ENCODE results near the gene SAAL1. TPM values are rescaled to one million over a fixed set of nuclear protein-coding genes. Genes with fewer than 3 reads are reported as not detected.

SAAL1 gene
- total and polyA plus RNA-seq, 2 donors (not counting 1 experiment from before 2014, with no cell fraction given): 12.8 to 35.2 TPM

DNA sequence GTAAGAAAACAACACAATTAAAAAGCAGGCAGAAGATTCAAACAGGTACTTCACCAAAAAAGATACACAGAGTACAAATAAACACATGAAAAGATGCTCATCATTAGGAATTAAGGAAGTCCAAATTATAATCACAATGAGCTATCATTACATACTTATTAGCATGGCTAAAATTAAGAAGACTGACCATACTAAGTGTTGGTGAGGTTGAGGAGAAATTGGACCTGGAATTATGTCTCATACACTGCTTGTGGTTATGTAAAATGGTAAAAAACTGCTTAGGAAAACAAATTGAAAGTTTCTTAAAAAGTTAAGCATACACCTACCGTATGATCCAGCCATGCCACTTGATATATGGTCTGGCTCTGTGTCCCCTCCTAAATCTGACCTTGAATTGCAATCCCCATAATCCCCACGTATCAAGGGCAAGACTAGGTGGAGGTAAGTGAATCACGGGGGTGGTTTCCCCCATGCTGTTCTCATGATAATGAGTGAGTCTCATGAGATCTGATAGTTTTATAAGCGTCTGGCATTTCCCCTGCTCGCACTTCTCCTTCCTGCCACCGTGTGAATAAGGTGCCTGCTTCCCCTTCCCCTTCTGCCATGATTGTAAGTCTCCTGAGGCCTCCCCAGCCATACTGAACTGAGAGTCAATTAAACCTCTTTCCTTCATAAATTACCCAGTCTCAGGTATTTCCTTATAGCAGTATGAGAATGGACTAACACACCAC lies 4.8 kb downstream of the SAAL1 start:
- no peak overlapping the region for H3K9ac ChIP-seq (ENCODE audit: low read length)
- Mint-ChIP-seq H3K4me3 (peak overlapping the region; percentile 46), H3K27me3 (no peaks in the 10 kb centered on the region), H3K4me1 (peaks cover 32% of the 10 kb centered on the region), H3K9me3 (ENCODE audit: insufficient read depth) (peaks cover 4% of the 10 kb centered on the region), H3K27ac (peak overlapping the region; percentile 86)
- no peak overlapping the region for H3K4me2 ChIP-seq (replicated peaks; ENCODE audit: low read depth, low read length, poor library complexity, severe bottlenecking)
- peak; percentile 49 for DNase-seq
- 0% methylated on average over 3 of the region's 6 CpGs for WGBS (ENCODE audit: insufficient coverage)
- H3K4me3 ChIP-seq (ENCODE audit: control extremely low read depth in 1 of 5, extremely low read depth in 1 of 5, insufficient read depth in 1 of 5, low read depth in 2 of 5, low read length in 4 of 5): no peak overlapping the region
- H3K9me3 ChIP-seq (ENCODE audit: control extremely low read depth in 1 of 3, control insufficient read depth in 2 of 3, insufficient read depth in 1 of 3, low read length in 2 of 3): no peaks in the 10 kb centered on the region
- peak; percentile 6 for ATAC-seq (ENCODE audit: low read depth)
- intact Hi-C loops (cut with micrococcal nuclease): no loop called here
- H3K27me3 ChIP-seq (replicated peaks in 1 of 4; ENCODE audit: control extremely low read depth in 1 of 4, control insufficient read depth in 3 of 4, insufficient read depth in 4 of 4, low read length in 3 of 4): no peaks in the 10 kb centered on the region
- POLR2A ChIA-PET: no interaction called here
- no peak for TF ChIP-seq EZH2 (IDR thresholded peaks at IDR 0.05; ENCODE audit: borderline replicate concordance, insufficient read depth, low read depth, low read length, poor library complexity, severe bottlenecking)
- H3K4me1 ChIP-seq (ENCODE audit: control insufficient read depth in 2 of 2, insufficient read depth in 2 of 2, low read length in 2 of 2): peaks cover 12 to 15% of the 10 kb centered on the region in 2 donors
- H2AFZ ChIP-seq (ENCODE audit: insufficient read depth, low read depth, low read length, poor library complexity, severe bottlenecking): no peak overlapping the region
- H3K79me2 ChIP-seq (ENCODE audit: control insufficient read depth, insufficient read depth, low read length): peaks cover 72% of the 10 kb centered on the region
- H4K20me1 ChIP-seq (ENCODE audit: control insufficient read depth, insufficient read depth, low read length, poor library complexity, severe bottlenecking): peaks cover 17% of the 10 kb centered on the region
- CTCF ChIA-PET: interaction anchor here (0.7 to 1.6 kb wide), 3 partner anchors 15 to 685 kb away, joined by 3 read pairs; no protein-coding TSS in a partner anchor
- H3K27ac ChIP-seq (ENCODE audit: low read length in 2 of 2): peak overlapping the region; percentile 24 to 76
- H3K36me3 ChIP-seq (replicated peaks in 1 of 2; ENCODE audit: control extremely low read depth in 1 of 2, control insufficient read depth in 1 of 2, extremely low read depth in 1 of 2, insufficient read depth in 2 of 2, low read length in 1 of 2): peaks cover 9 to 31% of the 10 kb centered on the region in 2 experiments

DNA sequence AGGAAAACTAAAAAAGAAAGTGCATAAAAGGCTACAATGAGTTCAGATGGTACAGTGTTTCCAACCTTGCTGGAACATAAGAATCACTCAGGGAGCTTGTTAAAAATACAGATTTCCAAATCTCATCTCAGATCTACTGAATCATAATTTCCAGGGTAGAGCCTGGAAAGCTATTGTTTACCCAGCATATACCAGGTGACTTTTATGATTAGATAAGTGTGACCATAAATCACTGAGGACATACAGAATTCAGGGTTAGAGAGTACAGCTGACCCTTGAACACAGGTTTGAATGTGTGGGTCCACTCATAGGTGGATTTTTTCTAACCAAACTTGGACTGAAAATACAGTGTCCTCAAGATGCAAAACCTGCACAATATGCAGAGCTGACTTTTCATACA lies 11.9 kb downstream of the SAAL1 start:
- intact Hi-C loops (cut with micrococcal nuclease): no loop called here
- H3K36me3 ChIP-seq (replicated peaks in 1 of 2; ENCODE audit: control extremely low read depth in 1 of 2, control insufficient read depth in 1 of 2, extremely low read depth in 1 of 2, insufficient read depth in 2 of 2, low read length in 1 of 2): peaks cover 29 to 69% of the 10 kb centered on the region in 2 experiments
- Mint-ChIP-seq H3K9me3 (ENCODE audit: insufficient read depth) (no peaks in the 10 kb centered on the region), H3K4me3 (no peak overlapping the region), H3K4me1 (peaks cover 2% of the 10 kb centered on the region), H3K27ac (no peak overlapping the region), H3K27me3 (no peaks in the 10 kb centered on the region)
- H3K9ac ChIP-seq (ENCODE audit: low read length): no peak overlapping the region
- DNase-seq: no peak
- no peak for ATAC-seq (ENCODE audit: low read depth)
- no peak overlapping the region for H3K4me2 ChIP-seq (replicated peaks; ENCODE audit: low read depth, low read length, poor library complexity, severe bottlenecking)
- no peak overlapping the region for H3K27ac ChIP-seq (ENCODE audit: low read length in 2 of 2)
- peaks cover 14% of the 10 kb centered on the region for H4K20me1 ChIP-seq (ENCODE audit: control insufficient read depth, insufficient read depth, low read length, poor library complexity, severe bottlenecking)
- H3K4me1 ChIP-seq (ENCODE audit: control insufficient read depth in 2 of 2, insufficient read depth in 2 of 2, low read length in 2 of 2): no peaks in the 10 kb centered on the region
- H3K9me3 ChIP-seq (ENCODE audit: control extremely low read depth in 1 of 3, control insufficient read depth in 2 of 3, insufficient read depth in 1 of 3, low read length in 2 of 3): no peaks in the 10 kb centered on the region
- no peak overlapping the region for H2AFZ ChIP-seq (ENCODE audit: insufficient read depth, low read depth, low read length, poor library complexity, severe bottlenecking)
- ChIA-PET CTCF (interaction anchor here (0.7 to 2.0 kb wide), 3 partner anchors 10 to 22 kb away, joined by 3 to 13 read pairs (median 5); no protein-coding TSS in a partner anchor), POLR2A (no interaction called here)
- H3K4me3 ChIP-seq (ENCODE audit: control extremely low read depth in 1 of 5, extremely low read depth in 1 of 5, insufficient read depth in 1 of 5, low read depth in 2 of 5, low read length in 4 of 5): no peak overlapping the region
- TF ChIP-seq EZH2 (IDR thresholded peaks at IDR 0.05; ENCODE audit: borderline replicate concordance, insufficient read depth, low read depth, low read length, poor library complexity, severe bottlenecking): no peak
- TF ChIP-seq, protein P1, sequence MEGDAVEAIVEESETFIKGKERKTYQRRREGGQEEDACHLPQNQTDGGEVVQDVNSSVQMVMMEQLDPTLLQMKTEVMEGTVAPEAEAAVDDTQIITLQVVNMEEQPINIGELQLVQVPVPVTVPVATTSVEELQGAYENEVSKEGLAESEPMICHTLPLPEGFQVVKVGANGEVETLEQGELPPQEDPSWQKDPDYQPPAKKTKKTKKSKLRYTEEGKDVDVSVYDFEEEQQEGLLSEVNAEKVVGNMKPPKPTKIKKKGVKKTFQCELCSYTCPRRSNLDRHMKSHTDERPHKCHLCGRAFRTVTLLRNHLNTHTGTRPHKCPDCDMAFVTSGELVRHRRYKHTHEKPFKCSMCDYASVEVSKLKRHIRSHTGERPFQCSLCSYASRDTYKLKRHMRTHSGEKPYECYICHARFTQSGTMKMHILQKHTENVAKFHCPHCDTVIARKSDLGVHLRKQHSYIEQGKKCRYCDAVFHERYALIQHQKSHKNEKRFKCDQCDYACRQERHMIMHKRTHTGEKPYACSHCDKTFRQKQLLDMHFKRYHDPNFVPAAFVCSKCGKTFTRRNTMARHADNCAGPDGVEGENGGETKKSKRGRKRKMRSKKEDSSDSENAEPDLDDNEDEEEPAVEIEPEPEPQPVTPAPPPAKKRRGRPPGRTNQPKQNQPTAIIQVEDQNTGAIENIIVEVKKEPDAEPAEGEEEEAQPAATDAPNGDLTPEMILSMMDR (IDR thresholded peaks at IDR 0.05): no peak
- H3K27me3 ChIP-seq (replicated peaks in 1 of 4; ENCODE audit: control extremely low read depth in 1 of 4, control insufficient read depth in 3 of 4, insufficient read depth in 4 of 4, low read length in 3 of 4): no peaks in the 10 kb centered on the region
- H3K79me2 ChIP-seq (ENCODE audit: control insufficient read depth, insufficient read depth, low read length): peaks cover 32% of the 10 kb centered on the region
